HG03039 (cell line): ENCODE measurements around the gene SUPT20H.

Source experiments
- ATAC-seq: cut with Tn5 transposase; IDR thresholded peaks from one replicate; pipeline ENCODE4 v1.9.1; 2021; ENCODE audit warnings: mild to moderate bottlenecking, moderate library complexity; ENCODE audit not compliant: unreplicated experiment

SUPT20H gene

GRCh38 chr13:37009692-37010091 lies 49.8 kb downstream of the SUPT20H start:
- no peak for ATAC-seq

DNA sequence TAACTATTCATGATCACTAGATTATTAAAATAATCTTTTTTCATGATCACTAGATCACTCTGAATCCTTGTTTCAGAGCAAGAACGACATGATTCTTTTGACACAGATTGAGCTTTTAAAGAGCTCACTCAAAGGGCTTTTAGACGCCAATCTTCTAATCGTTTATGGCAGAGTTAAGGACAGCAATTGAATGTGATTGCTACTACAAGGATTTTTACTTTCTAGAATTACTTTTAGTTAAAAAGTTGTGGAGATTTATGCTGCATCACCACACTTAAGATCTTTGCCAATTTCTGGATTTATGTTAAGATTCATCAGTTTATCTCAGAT lies 57.6 kb downstream of the SUPT20H start:
- no peak for ATAC-seq

- ATAC-seq = peak; percentile 70
These were observed 60.3 kb downstream of the SUPT20H start, which contains the start of gene ALG5 for GRCh38 chr13:36999054-36999714. Gene ALG5, minus strand, starts transcription at chr13:36999340. Its CDS starts 40 bp downstream, at chr13:36999300.

GRCh38 chr13:36998624-36999041 lies 60.9 kb downstream of the SUPT20H start:
- no peak for ATAC-seq

DNA sequence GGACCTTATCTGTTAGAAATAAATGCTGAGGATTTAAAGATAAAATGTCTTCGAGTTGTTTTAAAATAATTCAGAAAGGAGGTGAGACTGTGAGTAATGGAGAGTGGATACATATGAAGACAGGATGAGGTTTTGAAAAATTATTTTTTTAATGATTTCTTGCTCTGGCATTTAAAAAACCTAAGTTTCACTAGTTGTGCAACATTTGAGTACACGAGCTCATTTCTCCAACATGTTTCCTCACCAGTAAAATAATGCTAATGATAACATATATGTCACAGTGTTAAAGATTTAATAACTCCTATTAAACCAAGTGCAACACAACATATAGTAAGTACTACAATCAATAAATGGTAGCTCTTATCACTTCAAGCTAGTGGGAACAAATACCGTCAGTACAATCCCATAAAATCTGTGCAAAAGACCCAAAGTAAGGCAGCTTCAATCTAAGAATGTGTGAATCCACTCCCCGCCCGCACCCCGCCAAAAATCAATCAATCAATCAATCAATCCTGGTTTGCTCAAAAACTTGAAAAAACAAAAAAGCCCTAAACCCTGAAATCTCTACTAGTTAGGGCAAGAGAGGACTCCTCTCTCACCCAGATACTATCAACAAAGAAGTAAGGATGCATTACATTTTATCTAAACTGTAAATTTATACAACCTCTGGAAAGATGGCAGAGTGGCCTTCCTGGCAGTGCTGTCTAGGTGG lies 61.6 kb downstream of the SUPT20H start:
- no peak for ATAC-seq

GRCh38 chr13:36992362-36992761 lies 67.1 kb downstream of the SUPT20H start:
- no peak for ATAC-seq

DNA sequence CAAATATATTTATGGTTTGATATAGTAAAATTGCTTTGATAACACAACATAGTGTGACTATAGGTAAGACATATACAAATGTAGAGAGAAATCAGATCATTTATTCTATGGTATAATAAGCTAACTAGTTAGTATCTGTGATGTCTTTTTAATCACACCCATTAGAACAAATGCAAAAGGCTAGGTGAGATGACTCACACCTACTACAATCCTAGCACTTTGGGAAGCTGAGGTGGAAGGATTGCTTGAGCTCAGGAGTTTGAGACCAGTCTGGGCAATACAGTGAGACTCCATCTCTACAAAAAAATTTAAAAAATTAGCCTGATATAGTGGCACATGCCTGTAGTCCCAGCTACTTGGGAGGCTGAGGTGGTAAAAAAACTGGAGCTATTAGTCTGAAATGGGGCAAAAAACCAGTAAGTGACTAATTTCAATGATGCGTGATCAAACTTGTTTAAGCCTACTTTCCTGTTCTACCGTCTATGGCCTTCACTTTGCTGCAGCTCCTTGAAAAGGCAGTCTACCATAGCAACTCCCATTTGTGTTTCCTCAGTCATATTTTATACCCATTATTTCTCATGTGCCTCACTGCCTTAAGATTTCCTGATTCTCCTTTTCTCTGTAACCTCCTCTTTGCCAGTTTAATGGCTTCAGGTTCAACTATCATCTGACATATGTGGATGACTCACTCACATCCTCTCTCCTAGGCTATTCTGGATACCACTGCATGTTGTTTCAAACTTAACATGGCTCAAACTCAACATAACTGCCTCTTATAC lies 72.8 kb downstream of the SUPT20H start:
- no peak for ATAC-seq

DNA sequence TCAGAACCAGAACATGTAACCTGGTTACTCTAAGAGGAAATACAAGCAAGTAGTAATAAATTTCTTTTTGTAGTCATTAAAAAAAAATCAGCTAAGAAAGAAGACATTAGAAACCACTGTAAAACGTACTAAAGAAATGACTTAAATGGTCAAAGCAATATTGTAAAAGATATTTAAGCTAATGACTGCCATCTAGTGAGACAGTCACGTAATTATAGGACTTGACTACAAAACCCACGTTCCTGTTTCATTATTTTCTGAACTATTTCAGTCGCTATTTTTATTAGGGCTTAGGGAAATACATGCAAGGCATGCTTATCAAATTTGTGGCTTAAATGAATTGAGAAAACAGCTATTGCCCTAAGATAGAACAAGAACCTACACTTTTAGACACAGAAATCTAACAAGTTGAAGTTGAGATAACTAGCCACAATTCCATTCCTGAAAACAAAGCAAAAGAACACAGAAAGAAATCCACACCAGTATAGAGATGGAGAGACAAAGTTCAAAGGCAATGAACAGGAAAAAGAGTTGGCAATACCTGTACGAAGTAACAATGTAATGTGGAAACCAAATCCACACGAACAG lies 78.2 kb downstream of the SUPT20H start:
- no peak for ATAC-seq

GRCh38 chr13:36979361-36980050 lies 80.0 kb downstream of the SUPT20H start:
- no peak for ATAC-seq

GRCh38 chr13:36975172-36975571 lies 84.3 kb downstream of the SUPT20H start:
- no peak for ATAC-seq

DNA sequence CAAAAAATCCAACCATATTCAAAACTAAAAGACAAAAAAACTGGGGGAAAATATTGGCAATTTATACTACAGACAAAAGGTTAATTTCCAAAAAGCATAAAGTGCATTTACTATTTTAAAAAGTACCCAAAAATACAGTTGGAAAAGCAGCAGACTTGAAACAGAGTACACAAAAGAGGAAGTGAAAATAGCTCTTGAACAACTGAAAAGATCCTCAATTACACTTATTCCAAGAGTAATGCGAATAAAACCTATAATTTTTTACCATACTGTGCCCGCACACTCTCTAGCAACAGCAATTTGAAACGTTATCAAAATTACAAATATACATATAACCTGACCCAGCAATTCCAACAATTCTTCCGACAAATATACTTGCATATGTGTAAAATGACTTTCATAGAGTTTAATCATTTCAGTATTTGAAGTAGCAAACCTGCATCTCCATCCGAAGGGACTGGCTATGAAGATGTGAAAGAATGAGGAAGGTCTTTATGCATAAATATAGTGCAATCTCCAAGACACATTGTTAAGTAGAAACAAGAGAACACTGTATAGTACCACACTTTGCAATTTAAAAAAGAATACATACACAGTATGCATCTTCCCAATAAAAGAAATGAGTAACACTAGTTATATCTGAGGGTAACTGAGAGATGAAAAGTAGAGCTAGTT lies 85.7 kb downstream of the SUPT20H start:
- ATAC-seq = peak; percentile 80

- no peak for ATAC-seq
These were observed 86.5 kb downstream of the SUPT20H start for GRCh38 chr13:36973009-36973408.

GRCh38 chr13:36966404-36966803 lies 93.1 kb downstream of the SUPT20H start:
- ATAC-seq = no peak

DNA sequence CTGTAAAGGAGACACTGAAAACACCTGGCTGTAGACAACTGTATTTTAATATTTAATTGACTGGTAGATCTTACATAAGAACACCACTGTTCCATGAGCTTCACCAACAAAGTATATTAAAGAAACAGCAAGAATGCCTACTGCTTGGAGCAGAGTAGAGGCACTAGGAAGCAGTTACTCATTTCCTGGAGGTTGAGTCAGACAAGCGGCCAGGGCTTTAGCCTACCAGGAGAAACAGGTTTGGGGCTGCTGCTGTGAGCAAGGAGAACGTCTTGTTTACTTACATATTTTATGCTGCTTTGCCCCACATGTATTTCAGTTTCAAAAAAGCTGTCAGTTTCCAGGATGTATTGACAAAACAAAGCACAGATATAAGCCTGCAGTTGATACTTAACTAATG lies 93.7 kb downstream of the SUPT20H start:
- ATAC-seq = no peak

GRCh38 chr13:36959456-36960116 lies 99.9 kb downstream of the SUPT20H start:
- ATAC-seq = no peak
